Nephron progenitor cell (in vitro differentiated cells): ENCODE data around the gene MGLL.

ENCODE experiments used
- DNase-seq: peaks from one replicate; pipeline ENCODE4 v3.0.0; 2021
- H3K27ac Mint-ChIP-seq: 2 replicates; pipeline ENCODE4 v1.8.0; 2021; ENCODE audit warnings: mild to moderate bottlenecking, moderate library complexity, mixed read lengths
- H3K27me3 Mint-ChIP-seq: 2 replicates; pipeline ENCODE4 v1.8.0; 2021; ENCODE audit warnings: mild to moderate bottlenecking, low read depth, mixed read lengths; ENCODE audit not compliant: poor library complexity
- H3K36me3 Mint-ChIP-seq: 2 replicates; pipeline ENCODE4 v1.8.0; 2021; ENCODE audit warnings: low read depth, mixed read lengths
- H3K4me1 Mint-ChIP-seq: 2 replicates; pipeline ENCODE4 v1.8.0; 2021; ENCODE audit warnings: mixed read lengths
- H3K4me3 Mint-ChIP-seq: 2 replicates; pipeline ENCODE4 v1.8.0; 2021; ENCODE audit warnings: mild to moderate bottlenecking, moderate library complexity, mixed read lengths
- H3K9me3 Mint-ChIP-seq: 2 replicates; pipeline ENCODE4 v1.8.0; 2021; ENCODE audit warnings: mild to moderate bottlenecking, moderate library complexity, mixed read lengths
- CTCF ChIP-seq: fragments of 200-600 bp; sonication (generic); IDR thresholded peaks from 2 replicates; pipeline ENCODE4 v1.5.0; 2021; ENCODE audit warnings: antibody characterized with exemption

Gene MGLL

DNA sequence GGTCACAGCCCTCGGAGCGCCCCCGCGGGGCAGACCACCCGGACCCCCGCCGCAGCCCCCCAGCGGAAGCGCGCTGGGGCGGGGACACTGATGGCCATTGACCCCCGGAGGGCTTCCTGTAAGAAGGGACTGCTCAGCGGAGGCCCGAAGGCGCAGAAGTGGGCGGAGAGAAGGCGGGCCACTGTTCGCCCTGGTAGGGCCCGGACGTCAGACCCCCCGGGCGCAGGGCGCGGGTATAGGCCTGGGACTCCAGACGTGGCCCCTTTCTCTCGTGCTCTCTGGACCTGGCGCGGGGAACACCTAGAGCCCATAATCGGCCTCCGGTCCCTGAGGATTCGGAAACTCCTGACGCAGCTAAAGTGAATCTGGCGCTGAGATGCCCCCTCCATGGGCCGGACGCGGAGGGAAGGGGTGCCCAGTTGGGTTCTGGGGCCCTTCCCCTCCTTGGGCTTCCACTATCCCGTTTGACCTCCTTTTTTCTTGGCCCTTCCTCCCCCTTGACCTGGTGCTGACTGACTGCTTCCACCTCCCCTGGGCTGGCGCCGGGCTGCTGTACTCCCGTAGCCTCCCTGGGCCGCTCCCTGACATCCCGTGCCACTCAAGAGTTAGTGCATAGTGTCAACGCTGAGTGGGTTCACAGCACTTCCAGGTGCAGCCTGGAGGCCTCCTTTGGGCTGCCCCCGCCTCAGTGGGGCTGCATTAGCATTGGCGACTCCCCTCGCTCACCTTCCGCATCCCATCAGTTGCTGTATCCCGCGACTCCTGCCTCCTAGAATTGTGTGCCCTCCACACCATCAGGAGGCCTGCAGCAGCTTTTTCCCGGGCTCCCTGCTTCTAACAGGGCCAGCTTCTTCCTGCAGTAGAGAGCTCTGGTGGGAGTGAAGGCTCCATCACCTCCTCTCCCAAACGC lies 148.9 kb downstream of the MGLL start:
- no peak overlapping the region for H3K27ac Mint-ChIP-seq

DNA sequence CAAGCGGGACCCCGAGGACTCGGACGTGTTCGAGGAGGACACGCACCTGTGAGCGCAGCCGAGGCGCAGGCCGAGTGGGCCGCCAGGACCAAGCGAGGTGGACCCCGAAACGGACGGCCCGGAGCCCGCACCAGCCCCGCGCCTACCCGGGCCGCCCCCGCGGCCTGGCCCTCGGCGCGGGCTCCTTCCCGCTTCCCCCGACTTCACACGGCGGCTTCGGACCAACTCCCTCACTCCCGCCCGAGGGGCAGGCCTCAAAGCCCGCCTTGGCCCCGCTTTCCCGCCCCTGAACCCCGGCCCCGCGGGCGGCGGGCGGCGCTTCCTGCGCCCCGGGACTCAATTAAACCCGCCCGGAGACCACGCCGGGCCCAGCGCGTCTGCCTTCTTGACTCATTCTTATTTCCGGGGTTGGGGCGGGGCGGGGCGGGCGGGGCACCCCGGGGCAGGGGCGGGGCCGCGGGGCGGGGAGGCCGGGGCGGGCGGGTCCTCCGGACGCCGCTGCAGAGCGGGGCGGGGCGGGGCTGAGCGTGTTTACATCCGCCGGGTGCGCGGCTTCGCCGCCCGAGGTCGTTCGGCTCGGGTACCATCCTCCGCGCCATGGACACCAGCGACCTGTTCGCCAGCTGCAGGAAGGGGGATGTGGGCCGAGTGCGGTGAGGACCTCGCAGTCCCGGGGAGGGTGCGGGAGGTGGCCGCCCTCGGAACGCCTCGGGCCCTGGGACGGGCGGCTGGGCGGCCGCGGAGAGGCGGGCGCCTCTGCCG lies 149.7 kb downstream of the MGLL start, which contains the start of gene ABTB1:
Gene ABTB1, plus strand, starts transcription at position 524 of the 762 bp plus-strand sequence. Its CDS starts 74 bp downstream, at position 598.
- Mint-ChIP-seq H3K9me3 (no peaks in the 10 kb centered on the region), H3K27me3 (peaks cover 51% of the 10 kb centered on the region), H3K4me1 (peaks cover 28% of the 10 kb centered on the region), H3K4me3 (peak within 1 kb of the TSS; percentile 88), H3K27ac (no peak within 1 kb of the TSS), H3K36me3 (no peaks in the 10 kb centered on the region)
- DNase-seq, result peak; percentile 90
- no peak for TF ChIP-seq CTCF

More for the DNA sequence above, 148.9 kb downstream of the MGLL start:
- peaks cover 35% of the 10 kb centered on the region for H3K4me1 Mint-ChIP-seq
- peaks cover 57% of the 10 kb centered on the region for H3K27me3 Mint-ChIP-seq
- H3K9me3 Mint-ChIP-seq, result no peaks in the 10 kb centered on the region
- no peak for TF ChIP-seq CTCF
- peak; percentile 58 for DNase-seq
- no peaks in the 10 kb centered on the region for H3K36me3 Mint-ChIP-seq
- H3K4me3 Mint-ChIP-seq, result peak overlapping the region; percentile 88

GRCh38 chr3:127671523-127672428 lies 150.5 kb downstream of the MGLL start:
- peaks cover 51% of the 10 kb centered on the region for H3K27me3 Mint-ChIP-seq
- peak overlapping the region; percentile 86 for H3K4me3 Mint-ChIP-seq
- H3K4me1 Mint-ChIP-seq, result peaks cover 26% of the 10 kb centered on the region
- no peak overlapping the region for H3K27ac Mint-ChIP-seq
- H3K36me3 Mint-ChIP-seq, result no peaks in the 10 kb centered on the region
- TF ChIP-seq CTCF, result no peak
- DNase-seq, result no peak
- no peaks in the 10 kb centered on the region for H3K9me3 Mint-ChIP-seq

DNA sequence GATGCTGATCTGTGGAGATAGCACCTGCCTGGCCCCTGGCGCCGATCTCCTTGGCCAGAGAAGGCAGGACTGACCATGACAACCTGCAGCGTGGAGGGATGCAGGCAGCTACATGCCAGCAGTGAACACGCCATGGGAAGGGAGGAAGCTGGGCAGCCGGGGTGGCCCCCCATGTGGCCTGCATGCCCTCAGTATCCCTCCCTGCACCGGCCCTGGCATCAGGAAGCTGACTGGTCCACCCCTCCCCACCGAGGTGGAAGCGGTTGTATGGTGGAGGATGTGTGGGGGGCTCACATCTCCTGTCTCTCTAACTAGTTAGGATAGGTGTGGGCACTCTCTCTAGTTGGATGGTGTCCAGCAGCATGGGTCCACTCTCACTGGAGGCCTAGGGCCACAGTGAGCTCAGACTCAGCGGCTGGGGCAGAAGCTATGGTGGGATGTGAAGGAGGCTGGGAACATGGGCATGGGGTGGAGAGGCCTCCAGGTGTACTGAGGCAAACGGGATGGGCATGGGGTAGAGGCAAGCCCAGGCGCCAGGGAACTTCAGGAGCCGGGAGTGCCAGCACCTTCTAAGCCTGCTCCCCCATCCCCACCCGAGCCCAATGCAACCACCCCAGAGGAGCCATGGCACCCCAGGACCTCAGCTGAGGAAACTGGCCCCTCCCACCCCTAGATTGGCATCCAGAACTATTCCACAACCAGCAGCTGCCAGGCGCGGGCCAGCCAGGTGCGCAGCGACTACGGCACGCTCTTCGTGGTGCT lies 151.4 kb downstream of the MGLL start:
- peaks cover 52% of the 10 kb centered on the region for H3K27me3 Mint-ChIP-seq
- peaks cover 22% of the 10 kb centered on the region for H3K4me1 Mint-ChIP-seq
- peak overlapping the region; percentile 75 for H3K4me3 Mint-ChIP-seq
- peaks cover under 1% of the 10 kb centered on the region for H3K9me3 Mint-ChIP-seq
- no peak for TF ChIP-seq CTCF
- H3K27ac Mint-ChIP-seq, result peak overlapping the region; percentile 91
- DNase-seq, result no peak
- H3K36me3 Mint-ChIP-seq, result peaks cover 2% of the 10 kb centered on the region

DNA sequence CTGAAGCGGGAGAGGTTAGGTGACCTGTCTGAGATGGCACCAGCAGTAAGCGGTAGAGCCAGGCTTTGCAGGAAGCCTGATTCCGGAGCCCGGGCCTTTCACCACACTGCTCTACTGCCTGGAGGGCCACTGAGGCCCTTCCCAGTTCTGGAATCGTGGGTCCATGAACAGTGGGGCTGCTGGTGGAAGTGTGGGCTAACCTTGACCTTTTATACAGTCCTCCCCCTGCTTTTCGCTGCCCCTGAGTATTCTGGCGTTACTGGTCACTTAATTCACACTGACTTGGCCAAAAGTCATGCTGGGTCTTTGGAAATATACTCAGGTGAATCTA lies 152.1 kb downstream of the MGLL start:
- no peak for DNase-seq
- peaks cover 9% of the 10 kb centered on the region for H3K36me3 Mint-ChIP-seq
- peaks cover 7% of the 10 kb centered on the region for H3K9me3 Mint-ChIP-seq
- no peak overlapping the region for H3K27ac Mint-ChIP-seq
- TF ChIP-seq CTCF, result no peak
- no peak overlapping the region for H3K4me3 Mint-ChIP-seq
- peaks cover 21% of the 10 kb centered on the region for H3K4me1 Mint-ChIP-seq
- peaks cover 48% of the 10 kb centered on the region for H3K27me3 Mint-ChIP-seq
